Liver (tissue), 9 donors: ENCODE results near the gene GATA6. TPM values are rescaled to one million over a fixed set of nuclear protein-coding genes. Genes with fewer than 3 reads are reported as not detected.

Experiments used
- DNase-seq: peaks from one replicate; pipeline ENCODE4 v3.0.0-alpha.2; 2017; ENCODE audit warnings: low spot score
- H3K27ac ChIP-seq, 2 donors: one replicate each; pipeline ENCODE4 v1.7.0; 2013; ENCODE audit warnings: inconsistent platforms in 2 of 2, low read length in 2 of 2, control low read depth in 1 of 2, low read depth in 1 of 2, mild to moderate bottlenecking in 1 of 2
- H3K27me3 ChIP-seq, 4 donors: one replicate each; pipeline versions ENCODE4 v1.6.1 to v1.7.0; 2013; ENCODE audit warnings: low read length in 3 of 4, inconsistent platforms in 1 of 4, mild to moderate bottlenecking in 1 of 4, moderate library complexity in 1 of 4; ENCODE audit not compliant: control insufficient read depth in 4 of 4, insufficient read depth in 4 of 4
- H3K36me3 ChIP-seq, 4 donors: one replicate each; pipeline versions ENCODE4 v1.6.1 to v1.7.0; 2013; ENCODE audit warnings: low read length in 3 of 4, mild to moderate bottlenecking in 3 of 4, low read depth in 1 of 4, moderate library complexity in 1 of 4; ENCODE audit not compliant: control insufficient read depth in 4 of 4, insufficient read depth in 3 of 4
- H3K4me1 ChIP-seq, 4 donors: one replicate each; pipeline versions ENCODE4 v1.6.1 to v1.7.0; 2013; ENCODE audit warnings: low read length in 3 of 4, mild to moderate bottlenecking in 3 of 4, moderate library complexity in 1 of 4; ENCODE audit not compliant: control insufficient read depth in 4 of 4, insufficient read depth in 4 of 4
- H3K4me3 ChIP-seq, 3 donors: one replicate each; pipeline versions ENCODE4 v1.6.1 to v1.7.0; 2013; ENCODE audit warnings: low read length in 3 of 3, control low read depth in 1 of 3, low read depth in 1 of 3, mild to moderate bottlenecking in 1 of 3
- H3K9ac ChIP-seq, 2 donors: one replicate each; pipeline ENCODE4 v1.7.0; 2013; ENCODE audit warnings: low read length in 2 of 2, mild to moderate bottlenecking in 2 of 2, moderate library complexity in 2 of 2, control low read depth in 1 of 2, low read depth in 1 of 2
- H3K9me3 ChIP-seq, 4 donors: one replicate each; pipeline versions ENCODE4 v1.6.1 to v1.7.0; 2013; ENCODE audit warnings: low read length in 3 of 4; ENCODE audit not compliant: control insufficient read depth in 4 of 4
- CTCF ChIP-seq: fragments of 150-350 bp; IDR thresholded peaks from 2 replicates; pipeline ENCODE4 v1.5.1; 2017; ENCODE audit warnings: improper control_type of control experiment, low read depth, low read length; ENCODE audit not compliant: missing input control
- EGR1 ChIP-seq, 2 donors: IDR thresholded peaks; 2 replicates each; pipeline ENCODE4 v1.6.1; 2016 to 2018; ENCODE audit warnings: antibody characterized with exemption in 2 of 2, low read depth in 2 of 2
- FOXA1 ChIP-seq: IDR thresholded peaks from 2 replicates; pipeline ENCODE4 v1.6.1; 2016; ENCODE audit warnings: antibody characterized with exemption
- FOXA2 ChIP-seq: IDR thresholded peaks from 2 replicates; pipeline ENCODE4 v1.6.1; 2016; ENCODE audit warnings: antibody characterized with exemption
- GABPA ChIP-seq, 2 donors: IDR thresholded peaks in 1 of 2; conservative IDR thresholded peaks in 1 of 2; 2 replicates each; pipeline ENCODE4 v1.6.1; 2016; ENCODE audit warnings: antibody characterized with exemption in 2 of 2, mild to moderate bottlenecking in 1 of 2, moderate library complexity in 1 of 2
- HNF4A ChIP-seq, 2 donors: conservative IDR thresholded peaks; 2 replicates each; pipeline ENCODE4 v1.6.1; 2016; ENCODE audit warnings: antibody characterized with exemption in 2 of 2, mild to moderate bottlenecking in 2 of 2
- HNF4G ChIP-seq: IDR thresholded peaks from 2 replicates; pipeline ENCODE4 v1.6.1; 2016; ENCODE audit warnings: antibody characterized with exemption
- JUND ChIP-seq, 2 donors: IDR thresholded peaks; 2 replicates each; pipeline ENCODE4 v1.6.1; 2016; ENCODE audit warnings: antibody characterized with exemption in 2 of 2
- NR2F2 ChIP-seq: IDR thresholded peaks from 2 replicates; pipeline ENCODE4 v1.6.1; 2016; ENCODE audit warnings: antibody characterized with exemption
- RAD21 ChIP-seq, 2 donors: IDR thresholded peaks; 2 replicates each; pipeline ENCODE4 v1.6.1; 2016; ENCODE audit warnings: antibody characterized with exemption in 2 of 2, mild to moderate bottlenecking in 2 of 2
- REST ChIP-seq: IDR thresholded peaks from 2 replicates; pipeline ENCODE4 v1.6.1; 2016; ENCODE audit warnings: antibody characterized with exemption, mild to moderate bottlenecking
- RXRA ChIP-seq, 2 donors: IDR thresholded peaks; 2 replicates each; pipeline ENCODE4 v1.6.1; 2017 to 2018; ENCODE audit warnings: antibody characterized with exemption in 2 of 2, mild to moderate bottlenecking in 1 of 2
- SP1 ChIP-seq: IDR thresholded peaks from 2 replicates; pipeline ENCODE4 v1.6.1; 2018; ENCODE audit warnings: antibody characterized with exemption, mild to moderate bottlenecking
- TAF1 ChIP-seq: conservative IDR thresholded peaks from 2 replicates; pipeline ENCODE4 v1.6.1; 2016; ENCODE audit warnings: antibody characterized with exemption, mild to moderate bottlenecking
- YY1 ChIP-seq: IDR thresholded peaks from 2 replicates; pipeline ENCODE4 v1.6.1; 2016; ENCODE audit warnings: antibody characterized with exemption, mild to moderate bottlenecking
- WGBS: extraction: QIAGEN DNeasy Blood & Tissue Kit; methylation state at CpG from one replicate; pipeline ENCODE4 v1.1.7; 2013; 5-methylcytosine and 5-hydroxymethylcytosine counted together
- polyA plus RNA-seq, 2 donors: library from polyadenylated mRNA; stranded (reverse) in 1 of 2; unstranded in 1 of 2; fragments of 200-250 nt in 1 of 2; fragments of >200 nt in 1 of 2; fragmentation: Nextera tagmentation in 1 of 2; extraction: Ambion mirVana in 1 of 2; gene quantifications; one replicate each; pipeline versions ENCODE4 v1.2.1 to v1.2.3, GENCODE V29; 2013 to 2015
- total RNA-seq, 2 donors: library from RNA; depleted of rRNA; stranded (reverse); fragments of >200 nt; gene quantifications; one replicate each; pipeline ENCODE4 v1.2.3, GENCODE V29; 2014
- TF ChIP-seq, protein P1 (sequence below): IDR thresholded peaks from 2 replicates; pipeline ENCODE4 v1.6.1; 2016; ENCODE audit warnings: antibody characterized with exemption
- donor health status: healthy.
- donor health status: healthy.
- donor health status: healthy.
- donor health status: healthy.
- donor health status: healthy.

The GATA6 gene
- total and polyA plus RNA-seq, 4 donors: 1.8 to 6.6 (median 4.9) TPM

- no peak overlapping the region for H3K27ac ChIP-seq
- no peaks in the 10 kb centered on the region for H3K36me3 ChIP-seq
- H3K4me1 ChIP-seq: no peaks in the 10 kb centered on the region
- TF ChIP-seq FOXA1: no peak
- no peak for TF ChIP-seq FOXA2
- TF ChIP-seq YY1: no peak
- TF ChIP-seq, protein P1, sequence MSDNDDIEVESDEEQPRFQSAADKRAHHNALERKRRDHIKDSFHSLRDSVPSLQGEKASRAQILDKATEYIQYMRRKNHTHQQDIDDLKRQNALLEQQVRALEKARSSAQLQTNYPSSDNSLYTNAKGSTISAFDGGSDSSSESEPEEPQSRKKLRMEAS: no peak
- TF ChIP-seq RAD21 (IDR thresholded peaks at IDR 0.05): no peak
- no peak for TF ChIP-seq TAF1
- TF ChIP-seq GABPA (IDR thresholded peaks at IDR 0.05 in 1 of 2, conservative IDR thresholded peaks at IDR 0.05 in 1 of 2): no peak
- H3K27me3 ChIP-seq: no peaks in the 10 kb centered on the region
- H3K9me3 ChIP-seq: no peaks in the 10 kb centered on the region
- no peak overlapping the region for H3K4me3 ChIP-seq
- WGBS: 55% methylated on average over 2 of the region's 2 CpGs
- no peak overlapping the region for H3K9ac ChIP-seq
- no peak for DNase-seq
These were observed 59.6 kb downstream of the GATA6 start for GRCh38 chr18:22228976-22229375.

DNA sequence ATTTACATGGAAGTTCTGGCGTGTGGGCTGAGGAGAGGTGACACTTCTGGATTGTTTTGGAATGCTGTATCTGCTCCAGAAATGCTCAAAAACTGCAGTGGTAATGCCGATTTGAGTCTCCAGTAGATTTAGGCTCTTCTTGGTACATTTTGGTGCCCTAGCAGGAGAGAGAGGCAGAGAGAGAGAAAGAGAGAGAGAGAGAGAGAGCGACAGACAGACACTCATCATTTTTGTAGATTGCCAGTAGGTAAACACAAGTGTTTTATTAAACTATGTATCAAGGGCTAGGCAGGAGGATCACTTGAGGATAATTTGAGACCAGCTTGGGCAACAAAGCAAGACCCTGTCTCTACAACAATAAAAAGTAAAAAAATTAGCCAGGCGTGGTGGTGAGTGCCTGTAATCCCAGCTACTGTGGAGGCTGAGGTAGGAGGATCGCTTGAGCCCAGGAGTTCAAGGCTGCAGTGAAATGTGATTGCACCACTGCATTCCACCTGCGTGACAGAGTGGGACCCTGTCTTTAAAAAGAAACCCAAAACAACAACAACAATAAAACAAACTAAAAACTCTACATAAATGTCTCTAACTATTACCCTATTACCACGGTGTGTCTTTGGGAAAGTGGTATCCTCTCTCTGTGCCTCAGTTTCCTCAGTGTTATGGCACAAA is 60.2 kb downstream of the GATA6 start:
- H3K9ac ChIP-seq: no peak overlapping the region
- no peaks in the 10 kb centered on the region for H3K36me3 ChIP-seq
- no peak overlapping the region for H3K4me3 ChIP-seq
- TF ChIP-seq HNF4G (no peak), REST (no peak), GABPA (IDR thresholded peaks at IDR 0.05 in 1 of 2, conservative IDR thresholded peaks at IDR 0.05 in 1 of 2) (no peak), CTCF (no peak), TAF1 (no peak), NR2F2 (no peak), RAD21 (IDR thresholded peaks at IDR 0.05) (no peak), RXRA (IDR thresholded peaks at IDR 0.05) (no peak), HNF4A (conservative IDR thresholded peaks at IDR 0.05) (no peak), EGR1 (IDR thresholded peaks at IDR 0.05; ENCODE audit: low read depth in 2 of 2) (no peak), SP1 (no peak), YY1 (no peak), FOXA1 (no peak), JUND (IDR thresholded peaks at IDR 0.05) (no peak), FOXA2 (no peak)
- TF ChIP-seq, protein P1: no peak
- no peaks in the 10 kb centered on the region for H3K27me3 ChIP-seq
- WGBS: 93% methylated on average over 7 of the region's 7 CpGs
- DNase-seq: no peak
- H3K4me1 ChIP-seq: no peaks in the 10 kb centered on the region
- no peaks in the 10 kb centered on the region for H3K9me3 ChIP-seq
- no peak overlapping the region for H3K27ac ChIP-seq
